ENCODE measurements around the gene ADAMTS16.

Gene ADAMTS16

DNA sequence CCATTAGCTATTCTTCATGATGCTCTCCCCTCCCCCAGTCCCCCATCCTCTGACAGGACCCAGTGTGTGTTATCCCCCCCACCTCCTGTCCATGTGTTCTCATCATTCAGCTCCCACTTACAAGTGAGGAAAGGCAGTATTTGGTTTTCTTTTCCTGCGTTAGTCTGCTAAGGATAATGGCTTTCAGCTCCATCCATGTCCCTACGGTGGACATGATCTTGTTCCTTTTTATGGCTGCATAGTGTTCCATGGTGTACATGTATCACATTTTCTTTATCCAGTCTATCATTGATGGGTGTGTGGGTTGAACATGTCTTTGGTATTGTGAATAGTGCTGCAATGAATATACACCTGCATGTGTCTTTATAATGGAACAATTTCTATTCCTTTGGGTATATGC lies 181.0 kb downstream of the ADAMTS16 start:
- H3K4me3 ChIP-seq (ENCODE audit: control insufficient read depth, low read depth, low read length), result no peak overlapping the region
- DNase-seq (ENCODE audit: low read depth), result no peak
- TF ChIP-seq, protein P1, sequence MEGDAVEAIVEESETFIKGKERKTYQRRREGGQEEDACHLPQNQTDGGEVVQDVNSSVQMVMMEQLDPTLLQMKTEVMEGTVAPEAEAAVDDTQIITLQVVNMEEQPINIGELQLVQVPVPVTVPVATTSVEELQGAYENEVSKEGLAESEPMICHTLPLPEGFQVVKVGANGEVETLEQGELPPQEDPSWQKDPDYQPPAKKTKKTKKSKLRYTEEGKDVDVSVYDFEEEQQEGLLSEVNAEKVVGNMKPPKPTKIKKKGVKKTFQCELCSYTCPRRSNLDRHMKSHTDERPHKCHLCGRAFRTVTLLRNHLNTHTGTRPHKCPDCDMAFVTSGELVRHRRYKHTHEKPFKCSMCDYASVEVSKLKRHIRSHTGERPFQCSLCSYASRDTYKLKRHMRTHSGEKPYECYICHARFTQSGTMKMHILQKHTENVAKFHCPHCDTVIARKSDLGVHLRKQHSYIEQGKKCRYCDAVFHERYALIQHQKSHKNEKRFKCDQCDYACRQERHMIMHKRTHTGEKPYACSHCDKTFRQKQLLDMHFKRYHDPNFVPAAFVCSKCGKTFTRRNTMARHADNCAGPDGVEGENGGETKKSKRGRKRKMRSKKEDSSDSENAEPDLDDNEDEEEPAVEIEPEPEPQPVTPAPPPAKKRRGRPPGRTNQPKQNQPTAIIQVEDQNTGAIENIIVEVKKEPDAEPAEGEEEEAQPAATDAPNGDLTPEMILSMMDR (conservative IDR thresholded peaks at IDR 0.05; ENCODE audit: control insufficient read depth, insufficient read depth, low read depth, low read length), result no peak

DNA sequence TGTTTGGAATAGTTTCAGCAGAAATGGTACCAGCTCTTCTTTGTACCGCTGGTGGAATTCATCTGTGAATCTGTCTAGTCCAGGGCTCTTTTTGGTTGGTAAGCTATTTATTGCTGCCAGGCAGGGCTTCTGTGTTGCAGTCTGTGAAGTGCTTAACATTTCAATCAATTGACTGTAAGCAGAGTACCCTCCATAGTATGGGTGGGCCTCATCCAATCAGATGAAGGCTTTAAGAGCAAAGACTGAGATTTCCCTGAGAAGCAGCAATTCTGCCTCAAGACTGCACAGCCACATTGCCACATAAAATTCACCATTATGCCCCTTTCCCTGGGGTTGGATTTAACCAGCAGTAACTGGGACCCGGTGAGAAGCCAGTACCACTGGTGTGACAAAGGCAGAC lies 183.4 kb downstream of the ADAMTS16 start:
- DNase-seq (ENCODE audit: low read depth), result no peak
- H3K4me3 ChIP-seq (ENCODE audit: control insufficient read depth, low read depth, low read length), result no peak overlapping the region
- TF ChIP-seq, protein P1 (conservative IDR thresholded peaks at IDR 0.05; ENCODE audit: control insufficient read depth, insufficient read depth, low read depth, low read length), result no peak

DNA sequence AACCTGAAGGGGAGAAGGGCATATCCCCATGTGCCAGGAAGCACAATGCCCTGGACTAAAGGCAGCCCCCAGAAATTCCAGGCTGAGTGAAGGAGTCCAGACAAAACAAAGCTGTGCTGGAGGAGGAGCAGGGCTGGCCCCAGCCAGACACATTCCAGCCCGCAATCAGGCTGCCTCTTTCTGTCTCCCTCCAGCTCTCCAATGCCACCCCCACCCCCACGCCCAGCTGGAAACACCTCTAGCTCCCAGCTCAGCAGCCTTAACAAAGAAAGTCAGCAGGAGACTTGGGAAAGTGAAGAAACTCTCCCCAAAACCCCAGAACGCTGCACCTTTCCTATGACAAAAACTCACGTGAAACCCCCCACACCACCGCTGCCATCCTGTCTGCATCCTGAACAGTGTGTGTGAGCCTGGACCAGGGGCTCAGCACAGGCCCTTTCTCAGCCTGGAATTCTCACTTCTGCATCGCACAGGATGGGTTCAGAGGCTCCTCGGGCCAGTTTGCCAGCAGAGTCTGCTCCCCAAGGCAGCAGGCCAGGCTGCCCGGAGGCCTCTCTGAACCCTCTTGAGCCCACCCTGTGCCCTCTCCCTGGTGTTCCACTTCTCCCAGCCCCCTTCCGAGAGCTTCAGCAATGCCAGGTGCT lies 186.1 kb downstream of the ADAMTS16 start:
- TF ChIP-seq, protein P1 (conservative IDR thresholded peaks at IDR 0.05; ENCODE audit: control insufficient read depth, insufficient read depth, low read depth, low read length), result no peak
- DNase-seq (ENCODE audit: low read depth), result no peak

DNA sequence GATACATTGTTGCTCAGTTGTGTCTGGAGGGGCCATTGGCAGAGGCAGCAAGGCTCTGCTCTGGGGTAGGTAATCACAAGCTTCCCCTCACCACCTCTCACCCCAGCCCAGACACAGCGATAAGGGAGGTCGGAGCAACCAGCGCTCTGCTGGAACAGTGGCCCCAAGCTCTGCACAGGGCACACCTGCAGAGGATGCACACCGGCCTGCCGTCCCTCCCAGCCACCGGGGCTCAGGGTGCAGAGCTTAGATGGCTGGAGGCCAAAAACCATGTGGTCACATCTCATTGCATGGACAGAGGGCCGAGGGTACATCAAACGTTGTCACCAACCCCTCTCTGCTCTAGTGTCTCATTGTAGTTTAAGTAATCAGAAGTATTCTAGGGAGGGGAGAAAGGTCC lies 187.0 kb downstream of the ADAMTS16 start:
- TF ChIP-seq, protein P1 (conservative IDR thresholded peaks at IDR 0.05; ENCODE audit: control insufficient read depth, insufficient read depth, low read depth, low read length), result no peak
- no peak overlapping the region for H3K4me3 ChIP-seq (ENCODE audit: control insufficient read depth, low read depth, low read length)
- no peak for DNase-seq (ENCODE audit: low read depth)

More for the DNA sequence above, 186.1 kb downstream of the ADAMTS16 start:
- no peak overlapping the region for H3K4me3 ChIP-seq (ENCODE audit: control insufficient read depth, low read depth, low read length)

DNA sequence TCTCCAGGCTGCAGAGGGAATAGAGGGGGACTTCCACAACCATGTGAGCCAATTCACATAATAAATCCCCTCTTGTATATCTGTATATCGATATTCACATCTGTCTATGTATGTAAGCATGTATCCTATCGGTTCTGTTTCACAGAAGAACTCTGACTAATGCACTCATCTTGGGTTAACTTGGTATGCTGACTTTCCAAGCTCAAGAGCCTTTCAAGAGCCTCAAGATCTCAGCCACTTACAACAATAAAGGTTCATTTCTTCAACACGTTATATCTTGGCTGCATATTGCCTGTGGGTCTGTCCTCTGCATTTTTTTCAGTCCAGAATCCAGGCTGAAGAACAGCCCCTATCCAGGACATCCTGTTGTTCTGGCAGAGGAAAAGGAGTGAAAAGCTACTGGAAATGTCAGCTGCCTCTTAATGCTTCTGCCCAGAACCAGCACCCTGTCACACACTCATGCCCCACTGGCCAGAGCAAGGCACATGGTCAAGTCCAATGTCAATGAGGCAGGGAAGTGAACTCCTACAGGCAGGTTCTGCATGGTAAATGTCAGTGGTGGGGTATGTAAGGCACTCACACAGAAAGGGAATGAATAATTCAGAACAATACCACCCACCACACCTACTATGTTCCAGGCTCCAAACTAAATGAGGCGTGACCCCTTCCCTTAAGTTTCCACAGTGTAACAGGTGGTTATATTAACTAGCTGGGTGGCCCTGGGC lies 190.8 kb downstream of the ADAMTS16 start:
- TF ChIP-seq, protein P1 (conservative IDR thresholded peaks at IDR 0.05; ENCODE audit: control insufficient read depth, insufficient read depth, low read depth, low read length), result no peak

DNA sequence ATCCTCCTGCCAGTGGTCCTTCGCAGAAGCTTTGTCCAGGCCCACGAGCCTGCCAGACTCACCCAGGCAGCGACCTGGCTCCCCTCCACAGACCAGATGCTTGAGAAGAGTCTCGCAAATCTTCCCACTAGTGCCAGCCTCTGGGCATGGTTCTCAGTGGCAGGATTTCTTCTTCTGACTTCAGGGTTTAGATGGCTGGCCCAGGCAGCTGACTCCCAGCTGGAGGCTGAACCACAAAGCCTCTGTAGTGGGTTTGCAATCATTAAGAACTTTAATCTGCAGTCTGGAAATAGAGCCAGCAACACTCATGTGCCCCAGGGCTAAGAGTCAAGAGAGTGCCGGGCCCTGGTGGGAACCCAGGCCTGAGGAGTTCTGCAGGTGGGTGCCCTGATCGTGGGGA lies 191.7 kb downstream of the ADAMTS16 start:
- TF ChIP-seq, protein P1 (conservative IDR thresholded peaks at IDR 0.05; ENCODE audit: control insufficient read depth, insufficient read depth, low read depth, low read length), result no peak
- no peak for DNase-seq (ENCODE audit: low read depth)
- H3K4me3 ChIP-seq (ENCODE audit: control insufficient read depth, low read depth, low read length), result no peak overlapping the region

More for the DNA sequence above, 190.8 kb downstream of the ADAMTS16 start:
- DNase-seq (ENCODE audit: low read depth), result no peak
- H3K4me3 ChIP-seq (ENCODE audit: control insufficient read depth, low read depth, low read length), result no peak overlapping the region
